HT-29 (cell line): ENCODE measurements around the gene GALNT17. TPM values are rescaled to one million over a fixed set of nuclear protein-coding genes. Genes with fewer than 3 reads are reported as not detected.

Experiments used
- DNase-seq: peaks from one replicate; pipeline ENCODE4 v3.0.0-alpha.2; 2015; ENCODE audit warnings: low spot score
- total RNA-seq: library from RNA; depleted of rRNA; stranded (reverse); fragments of >200 nt; shearing (Covaris generic); gene quantifications from 2 replicates; pipeline ENCODE4 v1.2.3, GENCODE V29; 2014

Gene GALNT17
- total RNA-seq, 1 experiment from 2014 or later = not detected

DNA sequence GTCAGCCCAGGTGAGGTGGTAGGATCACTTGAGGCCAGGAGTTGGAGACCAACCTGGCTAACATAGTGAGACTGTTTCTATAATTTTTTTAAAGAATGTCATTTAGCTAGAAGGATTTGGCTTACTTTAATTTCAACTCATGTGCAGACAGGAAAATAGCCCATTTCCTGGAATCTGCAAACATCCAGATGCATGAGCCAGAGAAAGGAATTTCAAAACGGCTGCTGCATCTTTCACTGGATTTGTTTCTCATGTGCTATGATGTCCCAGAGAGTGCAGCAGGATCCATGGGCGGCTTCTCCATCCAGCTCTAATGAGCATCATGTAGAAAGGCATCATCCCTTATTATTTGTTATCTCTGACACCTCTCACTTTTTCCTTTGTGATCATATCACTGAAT, 149.3 kb downstream of the GALNT17 start:
- no peak for DNase-seq

DNA sequence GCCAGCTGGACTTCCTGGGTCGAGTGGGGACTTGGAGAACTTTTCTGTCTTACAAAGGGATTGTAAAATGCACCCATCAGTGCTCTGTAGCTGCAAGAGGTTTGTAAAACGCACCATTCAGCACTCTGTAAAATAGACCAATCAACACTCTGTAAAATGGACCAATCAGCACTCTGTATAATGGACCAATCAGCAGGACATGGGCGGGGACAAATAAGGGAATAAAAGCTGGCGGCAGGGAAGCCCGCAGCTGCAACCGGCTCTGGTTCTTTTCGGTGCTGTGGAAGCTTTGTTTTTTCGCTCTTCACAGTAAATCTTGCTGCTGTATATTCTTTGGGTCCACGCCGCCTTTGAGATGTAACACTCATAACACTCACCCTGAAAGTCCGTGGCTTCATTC, 151.9 kb downstream of the GALNT17 start:
- no peak for DNase-seq

DNA sequence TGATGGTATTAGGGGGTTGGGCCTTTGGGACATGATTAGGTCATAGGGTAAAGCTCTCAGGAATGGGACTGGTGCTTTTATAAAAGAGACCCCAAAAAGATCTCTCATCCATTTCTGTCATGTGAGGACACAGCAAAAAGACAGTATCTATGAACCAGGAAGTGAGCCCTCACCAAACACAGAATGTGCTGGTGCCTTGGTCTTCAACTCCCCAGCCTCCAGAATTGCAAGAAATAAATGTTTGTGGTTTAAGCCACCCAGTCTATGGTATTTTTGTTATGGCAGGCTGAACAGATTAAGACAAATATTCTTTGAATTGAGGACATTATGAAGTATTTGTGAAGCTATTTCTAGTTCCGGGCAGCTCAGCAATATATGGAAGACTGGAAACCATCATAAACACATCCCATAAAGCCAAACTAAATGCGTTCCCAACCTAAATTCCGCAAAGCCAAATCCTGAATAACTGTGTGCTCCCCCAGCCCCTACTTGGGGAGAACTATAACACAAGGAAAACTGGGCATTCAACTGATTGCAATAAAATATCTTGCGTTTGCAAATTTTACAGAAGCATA, 153.7 kb downstream of the GALNT17 start:
- DNase-seq = no peak

- DNase-seq = no peak
Measured at GRCh38 chr7:71286336-71286735, 154.4 kb downstream of the GALNT17 start.

DNA sequence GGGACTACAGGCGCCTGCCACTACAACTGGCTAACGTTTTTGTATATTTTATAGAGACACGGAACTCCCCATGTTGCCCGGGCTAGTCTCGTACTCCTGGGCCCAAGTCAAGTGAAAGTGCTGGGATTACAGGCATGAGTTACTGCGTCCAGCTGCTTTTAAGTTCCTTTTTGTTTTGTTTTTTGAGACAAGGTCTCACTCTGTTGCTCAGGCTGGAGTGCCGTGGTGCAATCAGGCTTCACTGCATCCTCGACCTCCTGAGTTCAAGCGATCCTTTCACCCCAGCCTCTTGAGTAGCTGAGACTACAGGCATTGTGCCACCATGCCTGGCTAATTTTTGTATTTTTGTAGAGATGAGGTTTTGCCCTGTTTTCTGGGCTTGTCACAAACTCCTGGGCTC, 155.0 kb downstream of the GALNT17 start:
- no peak for DNase-seq

- DNase-seq = no peak
Measured at GRCh38 chr7:71290452-71290851, 158.5 kb downstream of the GALNT17 start.

DNA sequence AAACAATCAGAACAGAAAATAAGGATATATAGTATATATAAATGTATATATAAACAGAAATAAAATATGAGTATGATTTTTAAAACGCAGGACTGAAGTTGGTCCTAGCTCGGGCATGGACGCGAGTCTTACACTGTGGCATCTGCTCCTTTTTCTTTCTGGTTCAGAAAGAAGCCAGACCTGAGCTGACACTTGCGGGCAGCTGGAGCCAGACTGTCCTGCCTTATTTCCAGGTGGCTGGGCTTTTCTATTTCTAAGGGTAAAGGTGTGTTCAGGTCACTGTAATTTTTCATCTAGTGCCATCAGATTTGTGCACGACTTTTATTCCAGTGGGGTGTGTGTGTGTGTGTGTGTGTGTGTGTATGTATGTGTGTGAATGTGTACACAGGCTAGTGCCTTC, 166.4 kb downstream of the GALNT17 start:
- DNase-seq = no peak

- DNase-seq = no peak
Measured at GRCh38 chr7:71300086-71300485, 168.1 kb downstream of the GALNT17 start.

- DNase-seq = no peak
Measured at GRCh38 chr7:71300603-71301002, 168.7 kb downstream of the GALNT17 start.

GRCh38 chr7:71301167-71301566, 169.2 kb downstream of the GALNT17 start:
- DNase-seq = no peak

DNA sequence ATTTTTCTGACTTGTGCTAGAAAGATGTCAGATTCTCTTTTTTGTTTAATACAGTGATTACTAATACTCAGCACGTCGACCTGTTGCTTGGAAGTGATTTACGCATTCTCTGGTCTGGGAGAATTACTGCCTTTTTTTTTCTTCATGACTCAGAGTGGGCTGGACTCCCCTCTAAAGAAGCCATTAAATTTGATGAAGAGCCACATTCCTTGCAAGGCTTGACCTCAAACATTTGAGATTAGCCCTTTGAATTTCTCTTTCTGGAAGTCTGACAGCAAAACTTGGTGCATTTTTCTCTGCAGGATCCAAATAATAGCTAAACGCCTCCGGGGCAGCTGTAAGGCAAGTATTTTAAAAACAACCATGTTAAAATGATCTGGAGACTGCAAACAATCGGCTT, 171.6 kb downstream of the GALNT17 start:
- no peak for DNase-seq

DNA sequence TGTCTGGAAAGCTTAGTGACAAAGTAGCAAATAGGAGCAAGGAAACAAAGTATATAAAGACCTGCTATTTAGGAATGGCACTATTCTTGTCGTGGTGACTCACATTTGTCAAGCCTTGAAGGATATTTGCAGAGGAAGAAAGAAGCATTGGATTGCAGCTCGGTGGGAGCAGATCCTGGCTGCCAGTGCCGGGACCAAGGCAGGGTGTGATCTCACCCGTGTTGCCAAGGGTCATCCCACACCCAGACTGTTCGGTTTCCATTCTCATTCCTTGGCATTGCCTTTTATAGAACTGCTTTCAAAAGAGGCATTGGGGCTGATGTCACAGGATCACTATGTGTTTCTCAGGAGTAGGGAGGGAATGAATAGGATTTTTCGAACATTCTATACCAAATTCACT, 176.2 kb downstream of the GALNT17 start:
- DNase-seq = no peak

- DNase-seq = no peak
Measured at GRCh38 chr7:71311576-71311975, 179.6 kb downstream of the GALNT17 start.

- DNase-seq = no peak
Measured at GRCh38 chr7:71312755-71313490, 181.0 kb downstream of the GALNT17 start.

GRCh38 chr7:71313553-71313952, 181.6 kb downstream of the GALNT17 start:
- no peak for DNase-seq

DNA sequence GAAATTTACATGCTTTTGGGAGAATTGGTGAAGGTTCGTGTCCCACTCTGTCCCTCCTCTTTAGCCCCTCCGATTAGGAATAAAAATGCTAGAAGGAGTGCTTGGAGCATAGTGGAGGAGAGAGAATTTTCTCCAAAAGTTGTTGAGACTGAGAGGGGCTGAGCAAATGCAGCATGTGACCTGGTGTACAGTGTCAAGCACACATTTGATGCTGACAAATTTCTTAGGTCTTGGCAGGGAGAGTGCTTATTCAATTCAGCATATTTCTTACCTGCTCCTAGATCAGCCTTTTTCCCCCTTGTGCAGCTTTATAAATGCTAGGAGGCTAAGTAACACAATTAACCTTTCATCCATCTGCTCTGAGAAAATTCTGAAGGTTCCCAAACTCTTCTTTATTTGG, 189.0 kb downstream of the GALNT17 start:
- no peak for DNase-seq

DNA sequence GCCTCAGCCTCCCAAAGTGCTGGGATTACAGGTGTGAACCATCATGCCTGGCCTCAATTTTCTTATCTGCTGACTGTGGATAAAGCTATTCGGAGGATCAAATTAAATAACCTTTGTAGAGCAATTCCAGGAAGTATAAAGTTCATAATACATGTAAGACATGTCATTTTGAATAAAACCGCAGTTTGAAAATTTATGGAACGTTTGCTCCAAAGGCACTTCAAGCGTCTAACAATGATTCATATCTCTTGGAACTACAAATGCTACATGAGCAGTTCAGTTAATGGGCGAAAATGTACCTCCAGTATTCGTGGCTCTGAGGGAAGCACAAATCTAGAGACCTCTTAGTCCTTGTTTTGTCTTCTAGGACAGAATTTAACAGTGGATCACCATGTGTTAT, 190.3 kb downstream of the GALNT17 start:
- no peak for DNase-seq

GRCh38 chr7:71323726-71324125, 191.8 kb downstream of the GALNT17 start:
- DNase-seq = no peak

DNA sequence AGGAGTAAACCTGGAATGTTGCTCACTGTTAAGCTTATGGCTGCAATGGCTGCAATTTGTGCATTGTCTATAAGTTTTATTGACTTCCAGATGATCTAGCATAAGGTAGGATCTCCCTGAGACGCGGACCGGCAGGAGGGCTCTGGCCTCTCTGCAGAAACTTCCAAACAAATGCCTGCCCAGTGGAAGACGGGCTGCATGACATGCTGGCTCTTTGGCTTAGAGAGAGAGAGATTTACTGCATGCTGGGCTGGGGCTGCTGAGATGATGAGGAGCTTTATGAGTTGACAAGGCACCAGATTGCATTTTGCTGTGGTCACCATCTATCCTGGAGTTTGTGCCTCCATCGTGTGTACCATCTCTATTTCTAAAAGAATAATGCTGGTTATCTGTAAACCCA, 193.2 kb downstream of the GALNT17 start:
- DNase-seq = no peak

- no peak for DNase-seq
Measured at GRCh38 chr7:71326595-71326994, 194.7 kb downstream of the GALNT17 start.

DNA sequence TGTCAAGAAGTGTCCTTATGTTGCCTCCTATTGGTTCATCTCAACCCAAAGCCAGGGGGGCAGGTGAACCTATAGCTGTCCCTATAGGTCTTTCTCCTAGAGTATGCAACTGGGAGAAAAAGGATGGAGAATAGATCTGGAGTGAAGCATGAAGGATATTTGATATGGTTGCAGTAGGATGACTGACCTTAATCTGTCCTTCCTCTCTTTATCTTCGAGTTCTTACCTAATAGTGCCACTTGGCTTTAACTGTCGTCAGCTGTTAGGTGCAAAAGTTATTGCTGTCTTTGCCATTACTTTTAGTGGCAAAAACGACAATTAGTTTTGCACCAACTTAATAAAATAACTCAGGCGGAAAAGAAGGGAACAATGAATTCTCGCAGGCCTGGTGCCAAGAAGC, 196.0 kb downstream of the GALNT17 start:
- DNase-seq = no peak

DNA sequence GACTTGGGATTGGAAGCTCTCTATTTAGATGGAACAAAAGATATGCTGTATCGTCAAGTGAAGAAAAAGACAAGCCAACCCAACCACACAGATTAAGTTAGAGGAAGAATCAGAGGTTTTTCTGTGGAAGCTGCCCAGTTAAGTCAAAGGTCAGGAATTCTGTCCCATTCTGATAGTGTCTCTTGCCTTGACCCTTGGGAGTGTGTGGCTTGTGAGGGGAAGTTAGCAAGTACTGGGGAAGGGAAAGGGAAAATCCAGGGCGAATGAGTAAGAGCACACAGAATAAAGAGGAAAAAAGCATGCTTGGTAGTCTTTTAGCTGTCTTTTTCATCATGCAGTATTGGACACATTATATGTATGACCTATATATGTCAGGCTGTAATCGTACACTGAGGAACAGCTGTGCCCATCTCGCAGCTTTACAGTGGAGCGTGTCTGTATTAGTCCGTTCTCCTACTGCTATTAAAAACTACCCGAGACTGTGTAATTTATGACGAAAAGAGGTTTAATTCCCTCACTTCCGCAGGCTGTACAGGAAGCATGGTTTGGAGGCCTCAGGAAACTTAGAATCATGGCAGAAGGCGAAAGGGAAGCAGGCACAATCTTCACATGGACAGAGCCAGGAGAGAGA, 197.2 kb downstream of the GALNT17 start:
- DNase-seq = no peak

DNA sequence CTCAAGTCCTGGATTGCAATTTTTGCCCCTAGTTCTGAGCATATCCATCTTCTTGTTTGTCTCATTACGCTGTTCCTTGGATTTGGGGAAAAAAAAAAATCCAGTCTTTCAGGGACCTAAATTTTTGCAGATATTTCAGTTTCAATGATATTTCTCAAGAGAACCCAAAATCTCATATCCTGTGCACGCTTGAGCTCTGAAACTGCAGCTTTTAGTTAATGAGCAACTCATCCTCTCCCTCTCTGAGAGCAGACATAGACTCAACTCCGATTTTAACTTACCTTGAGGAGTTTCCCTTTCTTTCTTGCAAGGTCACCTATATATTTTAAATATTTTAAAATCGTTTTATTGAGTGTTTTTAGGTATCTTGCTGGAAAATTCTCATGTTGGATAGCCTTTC, 200.3 kb downstream of the GALNT17 start:
- no peak for DNase-seq
